GM18951 (cell line): ENCODE results near the gene KIF3B.
"Not testable (repeated sequence)": the region's sequence is repeated elsewhere in the genome, so short reads cannot be mapped to it uniquely, and the experiment has no call there.

ENCODE experiments used
- POLR2A ChIP-seq: IDR thresholded peaks from 4 replicates; pipeline ENCODE4 v1.6.1; 2011; ENCODE audit warnings: mild to moderate bottlenecking; ENCODE audit not compliant: insufficient read length, insufficient read depth; ENCODE audit errors: extremely low read depth
- in situ Hi-C: fragments of 300-500 bp; cut with MboI; formaldehyde crosslinking; loops from one replicate; pipeline ENCODE4 v1.12.0; 2022; ENCODE audit warnings: low sequenced_read_pairs, mixed read lengths, inconsistent platforms; ENCODE audit not compliant: unreplicated experiment

Gene KIF3B

GRCh38 chr20:32274359-32274758, 3.1 kb upstream of the KIF3B start:
- no peak for TF ChIP-seq POLR2A
- in situ Hi-C loops, result no loop called here

GRCh38 chr20:32275163-32275562, 2.3 kb upstream of the KIF3B start:
- in situ Hi-C loops, result not testable (repeated sequence)

GRCh38 chr20:32278199-32278643, 770 bp downstream of the KIF3B start:
- in situ Hi-C loops, result no loop called here
- no peak for TF ChIP-seq POLR2A

GRCh38 chr20:32281711-32282110, 4.3 kb downstream of the KIF3B start:
- in situ Hi-C loops, result no loop called here
- TF ChIP-seq POLR2A, result no peak

GRCh38 chr20:32282461-32282860, 5.0 kb downstream of the KIF3B start:
- no peak for TF ChIP-seq POLR2A
- in situ Hi-C loops, result no loop called here

- in situ Hi-C loops, result no loop called here
- TF ChIP-seq POLR2A, result no peak
Observed at GRCh38 chr20:32285082-32285620, 7.7 kb downstream of the KIF3B start.

- in situ Hi-C loops, result no loop called here
- TF ChIP-seq POLR2A, result no peak
Observed at GRCh38 chr20:32285621-32286371, 8.3 kb downstream of the KIF3B start.

- in situ Hi-C loops, result no loop called here
- TF ChIP-seq POLR2A, result no peak
Observed at GRCh38 chr20:32287231-32287638, 9.8 kb downstream of the KIF3B start.

GRCh38 chr20:32288225-32288849, 10.9 kb downstream of the KIF3B start:
- in situ Hi-C loops, result no loop called here
- TF ChIP-seq POLR2A, result no peak

GRCh38 chr20:32289299-32289660, 11.8 kb downstream of the KIF3B start:
- in situ Hi-C loops, result not testable (repeated sequence)

GRCh38 chr20:32289661-32290431, 12.4 kb downstream of the KIF3B start:
- in situ Hi-C loops, result no loop called here
- no peak for TF ChIP-seq POLR2A

GRCh38 chr20:32291166-32291565, 13.7 kb downstream of the KIF3B start:
- in situ Hi-C loops, result no loop called here

GRCh38 chr20:32292548-32292947, 15.1 kb downstream of the KIF3B start:
- TF ChIP-seq POLR2A, result no peak
- in situ Hi-C loops, result no loop called here

More at GRCh38 chr20:32291166-32291565, 13.7 kb downstream of the KIF3B start:
- no peak for TF ChIP-seq POLR2A
